Body of pancreas (tissue), 4 donors: ENCODE measurements around the gene GLRA3. TPM values are rescaled to one million over a fixed set of nuclear protein-coding genes. Genes with fewer than 3 reads are reported as not detected.

Experiments
- ATAC-seq: fragments of 150-250 bp; one replicate; pipeline ENCODE4 v1.9.1; 2016
- DNase-seq, 4 donors: peaks; one replicate each; pipeline ENCODE4 v3.0.0-alpha.2; 2019
- H3K27ac ChIP-seq, 4 donors: fragments of 200-600 bp; sonication (generic); 1 replicate in 3 of 4; 2 replicates in 1 of 4; pipeline versions ENCODE4 v1.5.1 to v1.6.1; 2016 to 2019; ENCODE audit warnings: mild to moderate bottlenecking in 1 of 4, mixed read lengths in 1 of 4, moderate library complexity in 1 of 4
- H3K27me3 ChIP-seq, 2 donors: fragments of 200-600 bp; sonication (generic); one replicate each; pipeline ENCODE4 v1.6.0; 2016; ENCODE audit warnings: mild to moderate bottlenecking in 1 of 2
- H3K36me3 ChIP-seq, 2 donors: fragments of 200-600 bp; sonication (generic); replicated peaks in 1 of 2; 2 replicates each; pipeline ENCODE4 v1.5.1; 2016; ENCODE audit warnings: low read depth in 2 of 2; ENCODE audit not compliant: insufficient read depth in 1 of 2
- H3K4me1 ChIP-seq: fragments of 200-600 bp; sonication (generic); one replicate; pipeline ENCODE4 v1.6.0; 2016
- H3K4me3 ChIP-seq, 2 donors: fragments of 200-600 bp; sonication (generic); 1 replicate in 1 of 2; 2 replicates in 1 of 2; pipeline ENCODE4 v1.5.1; 2016 to 2019
- H3K9me3 ChIP-seq, 3 donors: fragments of 200-600 bp; sonication (generic); 1 replicate in 2 of 3; 2 replicates in 1 of 3; pipeline ENCODE4 v1.5.1; 2016
- POLR2A ChIP-seq, 3 donors: fragments of 450-650 bp; IDR thresholded peaks; one replicate each; pipeline ENCODE4 v1.6.1; 2016; ENCODE audit warnings: antibody characterized with exemption in 3 of 3, mild to moderate bottlenecking in 2 of 3
- WGBS, 2 donors: methylation state at CpG; one replicate each; pipeline ENCODE4 v1.1.5; 2017; 5-methylcytosine and 5-hydroxymethylcytosine counted together
- intact Hi-C: fragments of 100-400 bp; cut with DNase I; formaldehyde crosslinking; loops from one replicate; pipeline ENCODE4 v1.15.1; 2023
- total RNA-seq, 2 donors: library from RNA; depleted of rRNA; stranded (reverse); fragments of >200 nt; gene quantifications; one replicate each; pipeline ENCODE4 v1.1.0, GENCODE V29; 2016
- TF ChIP-seq, protein P1 (sequence below), 7 experiments: fragments of 450-650 bp in 4 of 7; fragments of 200-600 bp in 3 of 7; sonication (generic) in 3 of 7; IDR thresholded peaks; one replicate each; pipeline ENCODE4 v1.5.1; 2016 to 2019; ENCODE audit warnings: antibody characterized with exemption in 7 of 7

GLRA3 gene
- total RNA-seq, 2 donors from 2014 or later, result 0.26 TPM; not detected in 1

DNA sequence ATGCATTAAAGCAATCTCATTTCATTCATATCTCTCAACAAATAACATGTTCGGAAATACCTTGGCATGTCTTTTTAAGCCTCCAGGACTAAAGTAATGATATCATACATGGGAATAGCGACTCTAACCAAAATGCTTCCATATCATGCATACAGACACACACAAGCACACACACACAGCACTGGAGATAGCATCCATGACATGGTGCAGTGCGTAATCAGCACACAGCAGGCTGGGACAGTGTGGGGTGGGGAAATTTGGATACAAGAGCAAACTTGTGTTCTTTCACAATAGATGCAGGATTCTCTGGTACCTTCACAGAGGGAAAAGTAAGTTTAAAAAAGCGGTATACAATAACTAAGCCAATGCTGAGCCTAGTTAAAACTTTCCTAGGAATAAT lies 174.4 kb downstream of the GLRA3 start:
- WGBS, 2 donors, result 67 to 74% methylated on average over 4 of the region's 4 CpGs
- intact Hi-C loops, result no loop called here
- ATAC-seq, result no peak

DNA sequence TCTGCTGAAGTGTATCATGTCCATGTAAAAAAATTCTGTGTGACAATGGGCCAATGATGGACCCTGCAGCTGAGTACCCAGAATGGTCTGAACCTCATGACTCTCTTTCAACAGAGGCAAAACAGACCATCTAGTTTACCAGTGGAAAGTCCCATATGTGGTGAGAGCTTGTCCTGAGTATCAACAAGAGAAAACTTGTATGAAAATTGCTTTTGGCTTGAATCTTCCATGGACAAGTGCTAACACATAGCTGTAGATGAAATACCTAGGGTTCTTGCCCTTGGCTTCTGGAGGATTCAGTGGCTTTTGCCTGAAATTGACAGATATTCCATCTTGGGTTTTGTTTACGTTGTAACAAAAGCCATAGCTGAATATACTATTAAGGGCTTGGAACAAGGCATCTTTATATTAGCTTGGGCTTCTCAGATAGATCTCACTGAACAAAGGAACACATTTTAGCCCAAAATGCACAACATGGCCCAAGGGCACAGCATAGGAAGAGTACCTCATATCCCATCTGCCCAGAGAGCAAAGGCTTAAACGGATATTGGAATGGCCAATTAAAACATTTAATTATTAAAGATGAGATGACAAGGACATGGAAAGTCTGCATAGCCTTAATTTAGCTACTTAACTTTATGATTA lies 178.2 kb downstream of the GLRA3 start:
- H3K27ac ChIP-seq, result no peak overlapping the region
- no peaks in the 10 kb centered on the region for H3K4me1 ChIP-seq
- TF ChIP-seq, protein P1, sequence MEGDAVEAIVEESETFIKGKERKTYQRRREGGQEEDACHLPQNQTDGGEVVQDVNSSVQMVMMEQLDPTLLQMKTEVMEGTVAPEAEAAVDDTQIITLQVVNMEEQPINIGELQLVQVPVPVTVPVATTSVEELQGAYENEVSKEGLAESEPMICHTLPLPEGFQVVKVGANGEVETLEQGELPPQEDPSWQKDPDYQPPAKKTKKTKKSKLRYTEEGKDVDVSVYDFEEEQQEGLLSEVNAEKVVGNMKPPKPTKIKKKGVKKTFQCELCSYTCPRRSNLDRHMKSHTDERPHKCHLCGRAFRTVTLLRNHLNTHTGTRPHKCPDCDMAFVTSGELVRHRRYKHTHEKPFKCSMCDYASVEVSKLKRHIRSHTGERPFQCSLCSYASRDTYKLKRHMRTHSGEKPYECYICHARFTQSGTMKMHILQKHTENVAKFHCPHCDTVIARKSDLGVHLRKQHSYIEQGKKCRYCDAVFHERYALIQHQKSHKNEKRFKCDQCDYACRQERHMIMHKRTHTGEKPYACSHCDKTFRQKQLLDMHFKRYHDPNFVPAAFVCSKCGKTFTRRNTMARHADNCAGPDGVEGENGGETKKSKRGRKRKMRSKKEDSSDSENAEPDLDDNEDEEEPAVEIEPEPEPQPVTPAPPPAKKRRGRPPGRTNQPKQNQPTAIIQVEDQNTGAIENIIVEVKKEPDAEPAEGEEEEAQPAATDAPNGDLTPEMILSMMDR (IDR thresholded peaks at IDR 0.05), result no peak
- no peak for TF ChIP-seq POLR2A (IDR thresholded peaks at IDR 0.05)
- H3K4me3 ChIP-seq, result no peak overlapping the region
- no peaks in the 10 kb centered on the region for H3K9me3 ChIP-seq
- H3K36me3 ChIP-seq, result no peaks in the 10 kb centered on the region
- ATAC-seq (no peak), DNase-seq (no peak)
- H3K27me3 ChIP-seq, result no peaks in the 10 kb centered on the region
- 44 to 45% methylated on average over 2 of the region's 2 CpGs for WGBS, 2 donors
- intact Hi-C loops, result no loop called here

More for the DNA sequence above, 174.4 kb downstream of the GLRA3 start:
- H3K27ac ChIP-seq, result no peak overlapping the region
- no peaks in the 10 kb centered on the region for H3K4me1 ChIP-seq
- no peaks in the 10 kb centered on the region for H3K9me3 ChIP-seq
- H3K36me3 ChIP-seq, result no peaks in the 10 kb centered on the region
- no peak for DNase-seq
- H3K27me3 ChIP-seq, result no peaks in the 10 kb centered on the region
- TF ChIP-seq, protein P1 (IDR thresholded peaks at IDR 0.05), result no peak
- TF ChIP-seq POLR2A (IDR thresholded peaks at IDR 0.05), result no peak
- no peak overlapping the region for H3K4me3 ChIP-seq

DNA sequence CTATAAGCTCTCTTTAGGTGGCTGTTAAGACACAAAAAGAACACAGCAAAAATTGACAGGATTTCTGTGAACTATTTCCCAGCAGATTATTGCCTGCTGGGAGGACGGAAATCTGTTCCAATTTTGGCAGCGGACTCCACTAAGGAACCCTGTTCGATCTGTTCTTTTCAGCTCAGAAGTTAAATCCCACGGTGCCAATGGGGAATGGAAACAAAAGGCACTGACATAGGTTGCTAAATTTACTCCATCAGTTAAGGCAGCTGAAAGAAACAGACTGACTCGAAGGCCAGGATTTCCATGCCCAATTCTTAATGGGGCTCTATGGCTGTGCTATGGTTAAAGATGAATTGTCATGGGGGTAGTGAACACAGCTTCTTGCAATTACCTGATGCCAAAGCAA lies 180.2 kb downstream of the GLRA3 start:
- Histone ChIP-seq H3K4me3 (no peak overlapping the region), H3K4me1 (no peaks in the 10 kb centered on the region), H3K9me3 (no peaks in the 10 kb centered on the region), H3K27ac (no peak overlapping the region), H3K36me3 (no peaks in the 10 kb centered on the region), H3K27me3 (no peaks in the 10 kb centered on the region)
- intact Hi-C loops, result no loop called here
- 75 to 86% methylated on average over 5 of the region's 5 CpGs for WGBS, 2 donors
- ATAC-seq (no peak), DNase-seq (no peak)
- no peak for TF ChIP-seq POLR2A (IDR thresholded peaks at IDR 0.05)
- TF ChIP-seq, protein P1 (IDR thresholded peaks at IDR 0.05), result no peak

DNA sequence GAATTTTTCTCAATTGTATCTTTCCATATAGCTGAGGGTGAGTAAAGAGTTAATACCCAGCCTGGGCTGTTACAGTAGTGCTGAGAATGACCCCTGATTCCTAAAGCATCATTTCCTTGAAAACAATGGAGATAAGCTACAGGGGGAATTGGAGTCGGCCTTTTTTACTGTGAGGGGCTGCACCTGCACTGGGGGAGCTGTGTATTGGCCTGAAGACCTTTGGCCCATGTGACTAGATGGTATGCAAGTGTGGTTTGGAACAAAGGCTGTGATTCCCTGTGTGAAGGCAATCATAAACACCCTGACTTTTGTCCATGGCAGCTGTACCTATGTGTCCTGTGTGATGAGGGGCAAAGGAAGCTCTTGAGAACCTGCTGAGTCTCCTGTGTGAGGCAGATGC lies 182.7 kb downstream of the GLRA3 start:
- intact Hi-C loops, result no loop called here
- TF ChIP-seq POLR2A (IDR thresholded peaks at IDR 0.05), result no peak
- TF ChIP-seq, protein P1 (IDR thresholded peaks at IDR 0.05), result no peak
- DNase-seq (no peak), ATAC-seq (no peak)
- no peak overlapping the region for H3K4me3 ChIP-seq
- WGBS, 2 donors, result 15 to 20% methylated on average over 1 of the region's 1 CpG
- no peaks in the 10 kb centered on the region for H3K4me1 ChIP-seq
- H3K9me3 ChIP-seq, result no peaks in the 10 kb centered on the region
- no peak overlapping the region for H3K27ac ChIP-seq
- H3K36me3 ChIP-seq, result no peaks in the 10 kb centered on the region
- no peaks in the 10 kb centered on the region for H3K27me3 ChIP-seq

DNA sequence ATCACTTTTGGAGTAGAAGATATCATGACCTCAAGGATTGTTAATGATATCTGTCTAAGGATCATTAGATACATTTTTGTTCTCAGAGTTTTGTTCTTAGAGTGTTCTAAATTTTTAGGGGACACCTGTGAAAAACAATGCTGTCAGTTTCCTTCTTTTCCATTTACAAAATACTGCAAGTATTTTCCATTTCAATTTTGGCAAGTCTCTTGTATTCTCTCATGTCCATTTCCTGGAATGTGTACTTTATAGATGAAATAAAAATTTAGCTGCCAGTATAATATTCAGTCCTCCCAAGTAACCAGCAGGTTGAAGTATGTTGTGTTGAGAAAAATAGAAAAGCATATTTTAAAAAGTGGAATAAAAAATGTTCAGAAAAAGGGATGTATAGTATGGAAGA lies 188.9 kb downstream of the GLRA3 start:
- H3K4me3 ChIP-seq, result no peak overlapping the region
- H3K4me1 ChIP-seq, result no peaks in the 10 kb centered on the region
- no peak overlapping the region for H3K27ac ChIP-seq
- no peak for DNase-seq
- H3K9me3 ChIP-seq, result no peaks in the 10 kb centered on the region
- H3K36me3 ChIP-seq, result no peaks in the 10 kb centered on the region
- TF ChIP-seq, protein P1 (IDR thresholded peaks at IDR 0.05), result no peak
- no peak for TF ChIP-seq POLR2A (IDR thresholded peaks at IDR 0.05)
- ATAC-seq, result no peak
- no peaks in the 10 kb centered on the region for H3K27me3 ChIP-seq
- intact Hi-C loops, result no loop called here
